Stimulated activated naive CD8-positive, alpha-beta T cell treated with anti-CD3 and anti-CD28 coated beads, Interleukin-15, Interleukin-2, amounts not matched to agents 100 ng/mL and 50 ng/mL, for 24 hours (primary cell): ENCODE measurements around the gene ANKRD30B.
"Not testable (repeated sequence)": the region's sequence is repeated elsewhere in the genome, so short reads cannot be mapped to it uniquely, and the experiment has no call there.

Experiments
- H3K27ac Mint-ChIP-seq: one replicate; pipeline ENCODE4 v1.8.0; 2021; ENCODE audit warnings: mild to moderate bottlenecking, mixed read lengths
- H3K27me3 Mint-ChIP-seq: one replicate; pipeline ENCODE4 v1.8.0; 2021; ENCODE audit warnings: mixed read lengths
- H3K36me3 Mint-ChIP-seq: one replicate; pipeline ENCODE4 v1.8.0; 2021; ENCODE audit warnings: low read depth, mixed read lengths
- H3K4me1 Mint-ChIP-seq: one replicate; pipeline ENCODE4 v1.8.0; 2021; ENCODE audit warnings: low read depth, mixed read lengths
- H3K4me3 Mint-ChIP-seq: one replicate; pipeline ENCODE4 v1.8.0; 2021; ENCODE audit warnings: mild to moderate bottlenecking, mixed read lengths
- H3K9me3 Mint-ChIP-seq: one replicate; pipeline ENCODE4 v1.8.0; 2021; ENCODE audit warnings: mixed read lengths

Gene ANKRD30B, protein sequence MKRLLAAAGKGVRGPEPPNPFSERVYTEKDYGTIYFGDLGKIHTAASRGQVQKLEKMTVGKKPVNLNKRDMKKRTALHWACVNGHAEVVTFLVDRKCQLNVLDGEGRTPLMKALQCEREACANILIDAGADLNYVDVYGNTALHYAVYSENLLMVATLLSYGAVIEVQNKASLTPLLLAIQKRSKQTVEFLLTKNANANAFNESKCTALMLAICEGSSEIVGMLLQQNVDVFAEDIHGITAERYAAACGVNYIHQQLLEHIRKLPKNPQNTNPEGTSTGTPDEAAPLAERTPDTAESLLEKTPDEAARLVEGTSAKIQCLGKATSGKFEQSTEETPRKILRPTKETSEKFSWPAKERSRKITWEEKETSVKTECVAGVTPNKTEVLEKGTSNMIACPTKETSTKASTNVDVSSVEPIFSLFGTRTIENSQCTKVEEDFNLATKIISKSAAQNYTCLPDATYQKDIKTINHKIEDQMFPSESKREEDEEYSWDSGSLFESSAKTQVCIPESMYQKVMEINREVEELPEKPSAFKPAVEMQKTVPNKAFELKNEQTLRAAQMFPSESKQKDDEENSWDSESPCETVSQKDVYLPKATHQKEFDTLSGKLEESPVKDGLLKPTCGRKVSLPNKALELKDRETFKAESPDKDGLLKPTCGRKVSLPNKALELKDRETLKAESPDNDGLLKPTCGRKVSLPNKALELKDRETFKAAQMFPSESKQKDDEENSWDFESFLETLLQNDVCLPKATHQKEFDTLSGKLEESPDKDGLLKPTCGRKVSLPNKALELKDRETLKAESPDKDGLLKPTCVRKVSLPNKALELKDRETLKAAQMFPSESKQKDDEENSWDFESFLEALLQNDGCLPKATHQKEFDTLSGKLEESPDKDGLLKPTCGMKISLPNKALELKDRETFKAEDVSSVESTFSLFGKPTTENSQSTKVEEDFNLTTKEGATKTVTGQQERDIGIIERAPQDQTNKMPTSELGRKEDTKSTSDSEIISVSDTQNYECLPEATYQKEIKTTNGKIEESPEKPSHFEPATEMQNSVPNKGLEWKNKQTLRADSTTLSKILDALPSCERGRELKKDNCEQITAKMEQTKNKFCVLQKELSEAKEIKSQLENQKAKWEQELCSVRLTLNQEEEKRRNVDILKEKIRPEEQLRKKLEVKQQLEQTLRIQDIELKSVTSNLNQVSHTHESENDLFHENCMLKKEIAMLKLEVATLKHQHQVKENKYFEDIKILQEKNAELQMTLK (N-terminal part only)

DNA sequence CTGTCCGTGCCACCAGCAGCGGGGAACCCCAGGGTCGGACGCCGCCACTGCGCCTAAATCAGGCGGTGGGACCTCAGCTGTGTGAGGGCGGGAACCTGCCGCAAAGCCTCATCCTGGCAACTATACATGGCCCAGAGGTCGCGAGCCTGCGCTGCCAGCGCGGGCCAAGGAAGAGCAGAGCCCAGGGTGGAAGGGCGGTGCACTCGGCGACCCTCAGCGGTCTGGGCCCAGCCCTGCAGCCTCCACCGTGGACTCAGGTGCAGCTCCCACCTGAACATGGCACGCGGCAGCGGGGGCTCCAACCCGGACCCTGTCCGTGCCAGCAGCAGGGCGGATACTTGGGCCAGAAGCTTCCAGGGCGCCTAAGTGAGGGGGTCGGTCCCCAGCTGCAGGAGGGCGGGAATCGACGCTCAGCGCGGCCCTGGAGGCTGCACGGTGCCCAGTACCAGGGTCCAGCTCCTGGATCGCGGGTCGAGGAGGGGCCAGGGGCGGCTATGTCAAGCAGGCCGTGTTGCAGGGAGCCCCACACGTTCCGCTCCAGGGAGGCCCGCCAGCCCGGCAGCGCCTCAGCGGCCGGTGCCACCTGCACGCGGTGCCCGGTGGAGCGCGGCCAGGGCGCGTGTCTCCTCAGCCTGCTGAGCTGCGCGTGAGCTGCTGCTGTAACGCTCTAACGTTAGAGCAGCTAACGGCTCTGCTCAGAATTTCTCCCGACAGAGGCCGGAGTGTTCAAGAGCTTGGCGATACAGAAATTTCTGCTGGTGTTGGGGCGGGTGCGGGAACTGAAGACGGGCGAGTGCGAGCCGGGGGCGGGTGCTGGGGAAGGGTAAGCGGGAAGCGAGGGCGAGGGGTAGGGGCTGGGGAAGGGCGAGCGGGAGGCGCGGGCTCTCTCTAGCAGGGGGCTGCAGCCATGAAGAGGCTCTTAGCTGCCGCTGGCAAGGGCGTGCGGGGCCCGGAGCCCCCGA lies at the start of gene ANKRD30B:
Gene ANKRD30B (plus strand): TSS at position 660 of the 962 bp plus-strand sequence. CDS start 248 bp downstream, at position 908.
- H3K27me3 Mint-ChIP-seq, result peaks cover 6% of the 10 kb centered on the region
- no peaks in the 10 kb centered on the region for H3K36me3 Mint-ChIP-seq
- no peaks in the 10 kb centered on the region for H3K4me1 Mint-ChIP-seq
- no peak within 1 kb of the TSS for H3K27ac Mint-ChIP-seq
- H3K4me3 Mint-ChIP-seq, result no peak within 1 kb of the TSS
- no peaks in the 10 kb centered on the region for H3K9me3 Mint-ChIP-seq

DNA sequence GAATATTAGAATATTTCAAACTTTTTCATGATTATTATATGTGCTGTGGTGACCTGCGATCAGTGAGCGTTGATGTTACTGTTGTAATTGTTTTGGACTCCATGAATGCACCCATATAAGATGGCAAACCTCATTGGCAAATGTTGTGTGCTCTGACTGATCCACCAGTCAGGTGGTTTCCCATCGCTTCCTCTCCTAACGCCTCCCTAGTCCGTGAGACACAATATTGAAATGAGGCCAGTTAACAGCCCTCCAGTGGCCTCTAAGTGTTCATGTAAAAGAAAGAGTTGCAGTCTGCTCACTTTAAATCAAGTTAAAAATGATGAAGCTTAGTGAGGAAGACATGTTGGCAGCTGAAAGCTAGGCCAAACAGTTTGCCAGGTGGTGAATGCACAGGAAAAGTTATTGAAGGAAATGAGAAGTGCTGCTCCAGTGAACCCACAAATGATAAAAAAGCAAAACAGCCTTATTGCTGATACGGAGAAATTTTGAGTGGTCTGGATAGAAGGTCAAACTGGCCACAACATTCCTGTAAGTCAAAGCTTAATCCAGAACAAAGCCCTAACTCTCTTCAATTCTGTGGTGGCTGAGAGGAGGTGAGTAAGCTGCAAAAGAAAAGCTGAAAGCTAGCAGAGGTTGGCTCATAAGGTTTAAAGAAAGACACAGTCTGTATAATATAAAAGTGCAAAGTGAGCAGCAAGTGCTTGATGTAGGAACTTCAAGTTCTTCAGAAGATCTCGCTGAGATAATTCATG lies 46.5 kb upstream of the ANKRD30B start:
- not testable (repeated sequence) for H3K36me3 Mint-ChIP-seq, H3K27ac Mint-ChIP-seq, H3K9me3 Mint-ChIP-seq, H3K4me1 Mint-ChIP-seq, H3K4me3 Mint-ChIP-seq, H3K27me3 Mint-ChIP-seq

DNA sequence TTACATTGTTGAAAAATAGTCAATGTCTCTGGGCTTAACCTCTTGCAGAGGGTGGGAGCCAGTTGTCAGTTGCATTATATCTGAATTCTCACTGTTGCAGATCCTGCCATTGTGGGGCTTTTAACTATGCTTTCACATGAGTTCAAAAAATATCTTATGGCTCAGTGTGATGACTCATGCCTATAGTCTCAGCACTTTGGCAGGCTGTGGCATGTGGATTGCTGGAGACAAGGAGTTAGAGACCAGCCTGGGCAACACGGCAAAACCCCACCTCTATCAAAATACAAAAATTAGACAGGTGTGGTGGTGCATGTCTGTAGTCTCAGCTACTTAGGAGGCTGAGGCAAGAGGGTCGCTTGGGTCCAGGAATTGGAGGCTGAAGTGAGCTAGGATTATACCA lies 38.2 kb upstream of the ANKRD30B start:
- H3K9me3 Mint-ChIP-seq, H3K36me3 Mint-ChIP-seq, H3K27me3 Mint-ChIP-seq, H3K27ac Mint-ChIP-seq, H3K4me3 Mint-ChIP-seq, H3K4me1 Mint-ChIP-seq: not testable (repeated sequence)

DNA sequence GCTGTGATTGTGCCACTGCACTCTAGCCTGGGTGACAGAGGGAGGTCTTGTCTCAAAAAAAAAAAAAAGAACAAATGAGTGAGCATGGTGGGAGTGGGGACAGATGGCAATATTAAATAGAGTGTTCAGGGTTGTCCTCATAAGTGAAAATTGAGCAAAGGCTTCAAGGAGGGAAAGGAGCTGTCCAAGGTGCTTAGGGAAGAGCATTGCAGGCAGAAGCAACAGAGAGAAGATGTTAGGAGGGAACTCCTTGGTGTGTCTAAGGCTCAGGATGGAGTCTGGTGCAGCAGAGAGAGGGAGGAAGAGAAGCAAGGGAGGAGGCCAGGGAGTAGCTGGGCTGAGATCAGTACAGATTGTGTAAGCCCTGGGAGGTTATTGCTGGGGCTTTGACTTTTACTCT lies 26.4 kb upstream of the ANKRD30B start:
- H3K36me3 Mint-ChIP-seq, H3K27ac Mint-ChIP-seq, H3K27me3 Mint-ChIP-seq, H3K9me3 Mint-ChIP-seq, H3K4me1 Mint-ChIP-seq, H3K4me3 Mint-ChIP-seq: not testable (repeated sequence)

DNA sequence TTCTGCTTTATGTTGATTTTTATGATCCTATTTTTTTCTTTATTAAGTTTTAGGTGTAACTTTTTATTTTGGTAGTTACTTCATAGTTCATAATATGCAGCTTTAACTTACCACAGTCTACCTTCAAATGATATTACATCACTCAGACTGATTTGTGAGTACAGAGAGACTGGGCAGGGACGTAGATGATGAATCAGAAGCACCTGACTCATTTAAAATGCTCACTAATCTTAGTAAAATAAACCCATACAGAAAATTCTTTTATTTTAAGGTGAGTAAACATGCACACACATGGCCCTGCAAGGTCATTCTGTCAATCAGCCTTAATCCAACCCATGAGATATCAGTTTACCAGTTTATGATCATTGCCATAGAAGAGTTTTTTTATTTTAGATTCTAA lies 8.9 kb upstream of the ANKRD30B start:
- H3K27me3 Mint-ChIP-seq, H3K27ac Mint-ChIP-seq, H3K4me3 Mint-ChIP-seq, H3K4me1 Mint-ChIP-seq, H3K36me3 Mint-ChIP-seq, H3K9me3 Mint-ChIP-seq: not testable (repeated sequence)

DNA sequence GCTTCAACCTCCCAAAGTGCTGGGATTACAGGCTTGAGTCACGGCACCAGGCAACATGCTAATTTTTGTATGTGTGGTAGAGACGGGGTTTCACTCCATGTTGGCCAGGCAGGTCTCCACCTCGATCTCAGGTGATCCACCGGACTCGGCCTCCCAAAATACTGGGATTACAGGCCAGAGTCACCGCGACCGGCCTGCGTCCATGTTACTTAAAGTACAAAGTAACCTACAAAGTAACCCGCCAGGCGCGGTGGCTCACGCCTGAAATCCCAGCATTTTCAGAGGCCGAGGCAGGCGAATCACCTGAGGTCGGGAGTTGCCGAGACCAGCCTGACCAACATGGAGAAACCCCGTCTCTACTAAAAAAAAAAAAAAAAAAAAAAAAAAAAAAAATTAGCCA lies 1.1 kb upstream of the ANKRD30B start:
- no peak overlapping the region for H3K27ac Mint-ChIP-seq
- H3K27me3 Mint-ChIP-seq, result peaks cover 6% of the 10 kb centered on the region
- no peaks in the 10 kb centered on the region for H3K9me3 Mint-ChIP-seq
- no peaks in the 10 kb centered on the region for H3K36me3 Mint-ChIP-seq
- H3K4me1 Mint-ChIP-seq, result no peaks in the 10 kb centered on the region
- H3K4me3 Mint-ChIP-seq, result no peak overlapping the region

DNA sequence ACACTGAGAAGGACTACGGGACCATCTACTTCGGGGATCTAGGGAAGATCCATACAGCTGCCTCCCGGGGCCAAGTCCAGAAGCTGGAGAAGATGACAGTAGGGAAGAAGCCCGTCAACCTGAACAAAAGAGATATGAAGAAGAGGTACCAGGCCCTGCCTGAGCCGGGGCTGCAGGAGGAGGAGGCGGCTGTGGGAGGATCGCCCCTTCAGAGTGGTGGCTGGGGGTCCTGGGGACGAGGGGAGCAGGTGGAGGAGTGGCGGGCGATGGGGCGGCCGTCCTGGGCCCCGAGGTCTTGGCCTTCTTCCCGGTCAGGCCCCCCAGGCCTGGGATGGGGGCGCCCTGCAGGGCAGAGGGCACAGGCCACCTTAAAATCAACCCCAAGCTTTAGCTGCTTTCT lies 524 bp downstream of the ANKRD30B start:
- Mint-ChIP-seq H3K4me3 (no peak overlapping the region), H3K36me3 (no peaks in the 10 kb centered on the region), H3K9me3 (no peaks in the 10 kb centered on the region), H3K4me1 (no peaks in the 10 kb centered on the region), H3K27me3 (peaks cover 6% of the 10 kb centered on the region), H3K27ac (no peak overlapping the region)

DNA sequence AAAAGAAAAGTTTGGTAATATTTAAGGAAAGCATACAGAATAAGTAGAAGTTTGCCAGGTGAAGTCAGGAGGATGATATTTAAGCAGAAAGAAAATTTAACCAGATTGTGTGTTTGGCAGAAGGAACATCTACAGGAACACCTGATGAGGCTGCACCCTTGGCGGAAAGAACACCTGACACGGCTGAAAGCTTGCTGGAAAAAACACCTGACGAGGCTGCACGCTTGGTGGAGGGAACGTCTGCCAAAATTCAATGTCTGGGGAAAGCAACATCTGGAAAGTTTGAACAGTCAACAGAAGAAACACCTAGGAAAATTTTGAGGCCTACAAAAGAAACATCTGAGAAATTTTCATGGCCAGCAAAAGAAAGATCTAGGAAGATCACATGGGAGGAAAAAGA lies 15.6 kb downstream of the ANKRD30B start:
- H3K4me1 Mint-ChIP-seq, result peaks cover 12% of the 10 kb centered on the region
- H3K9me3 Mint-ChIP-seq, H3K27me3 Mint-ChIP-seq, H3K4me3 Mint-ChIP-seq, H3K27ac Mint-ChIP-seq, H3K36me3 Mint-ChIP-seq: not testable (repeated sequence)

DNA sequence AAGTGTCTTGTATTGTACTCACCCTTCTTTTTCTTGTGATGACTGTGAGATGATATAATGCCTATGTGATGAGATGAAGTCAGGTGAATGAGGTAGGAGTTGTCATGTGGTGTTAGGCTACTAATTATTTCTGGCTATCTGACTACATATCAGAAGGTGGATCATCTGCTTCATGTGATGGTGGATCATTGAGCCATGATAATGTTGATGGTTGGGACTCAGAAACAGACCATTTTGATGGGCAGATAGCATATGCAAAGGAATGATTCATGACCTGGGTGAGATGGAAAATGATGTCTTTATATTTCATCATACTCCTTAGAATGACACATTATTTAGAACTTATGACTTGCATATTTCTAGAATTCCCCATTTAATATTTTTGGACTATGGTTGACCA lies 19.5 kb downstream of the ANKRD30B start:
- Mint-ChIP-seq H3K4me3 (no peak overlapping the region), H3K36me3 (no peaks in the 10 kb centered on the region), H3K4me1 (peaks cover 13% of the 10 kb centered on the region), H3K27ac (peak overlapping the region; percentile 36), H3K27me3 (no peaks in the 10 kb centered on the region), H3K9me3 (no peaks in the 10 kb centered on the region)

DNA sequence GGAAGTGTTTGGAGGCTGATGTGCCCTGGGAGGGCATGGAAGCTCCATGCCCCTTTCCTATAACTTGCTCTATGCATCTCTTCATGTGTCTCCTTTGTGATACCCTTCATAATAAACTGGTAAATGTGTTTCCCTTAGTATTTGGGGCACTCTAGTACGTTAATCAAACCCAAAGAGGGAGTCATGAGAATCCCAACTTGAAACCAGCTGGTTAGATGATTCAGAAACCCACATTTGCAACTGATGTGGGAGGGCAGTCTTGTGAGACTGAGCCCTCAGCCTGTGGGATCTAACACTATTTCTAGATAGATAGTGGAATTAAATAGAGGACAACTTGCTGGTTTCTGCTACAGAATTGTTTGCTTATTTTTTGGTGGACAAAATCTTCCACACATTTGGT lies 20.3 kb downstream of the ANKRD30B start:
- H3K27me3 Mint-ChIP-seq, result no peaks in the 10 kb centered on the region
- H3K27ac Mint-ChIP-seq, result peak overlapping the region; percentile 36
- no peak overlapping the region for H3K4me3 Mint-ChIP-seq
- peaks cover 13% of the 10 kb centered on the region for H3K4me1 Mint-ChIP-seq
- H3K9me3 Mint-ChIP-seq, result no peaks in the 10 kb centered on the region
- H3K36me3 Mint-ChIP-seq, result no peaks in the 10 kb centered on the region

DNA sequence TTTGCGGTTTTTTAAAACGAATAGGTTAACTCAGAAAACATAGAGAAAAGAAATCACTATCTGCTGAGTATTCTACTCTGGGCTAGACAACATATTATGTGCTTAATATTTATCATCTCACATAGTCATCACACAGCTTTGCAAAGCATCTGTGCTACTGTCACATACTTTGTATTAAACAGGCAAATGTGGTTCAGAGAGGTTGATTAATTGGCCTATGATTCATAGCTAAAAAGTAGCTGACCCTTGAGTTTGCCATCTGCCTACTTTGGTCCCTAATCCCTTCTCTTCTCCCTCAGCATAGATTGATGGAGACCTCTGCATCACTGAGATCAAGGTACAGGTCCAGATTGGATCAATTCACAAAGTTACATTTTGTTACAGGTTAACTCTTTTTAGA lies 21.4 kb downstream of the ANKRD30B start:
- H3K27ac Mint-ChIP-seq, result no peak overlapping the region
- no peaks in the 10 kb centered on the region for H3K27me3 Mint-ChIP-seq
- H3K4me3 Mint-ChIP-seq, result no peak overlapping the region
- H3K9me3 Mint-ChIP-seq, result no peaks in the 10 kb centered on the region
- no peaks in the 10 kb centered on the region for H3K36me3 Mint-ChIP-seq
- H3K4me1 Mint-ChIP-seq, result peaks cover 13% of the 10 kb centered on the region

DNA sequence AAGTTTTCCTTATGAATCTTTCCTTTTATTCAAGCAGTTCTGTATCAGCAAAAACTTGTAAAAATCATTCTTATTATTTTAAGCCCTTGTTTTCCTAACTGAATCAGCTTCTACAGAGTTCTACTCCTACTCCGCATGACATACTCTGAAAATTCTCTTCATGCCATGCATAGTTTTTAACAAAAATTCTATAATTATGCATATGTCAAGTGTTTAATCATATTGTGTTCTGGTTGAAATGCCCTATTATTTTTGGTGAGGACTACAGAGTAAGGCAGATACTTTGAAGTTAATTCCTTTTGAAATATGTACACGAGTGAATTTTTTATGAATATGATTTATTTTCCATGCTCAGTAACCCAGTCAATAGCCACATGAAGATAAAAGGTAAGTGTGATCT lies 28.8 kb downstream of the ANKRD30B start:
- Mint-ChIP-seq H3K27ac (no peak overlapping the region), H3K9me3 (no peaks in the 10 kb centered on the region), H3K4me3 (no peak overlapping the region), H3K27me3 (no peaks in the 10 kb centered on the region), H3K36me3 (no peaks in the 10 kb centered on the region), H3K4me1 (no peaks in the 10 kb centered on the region)

DNA sequence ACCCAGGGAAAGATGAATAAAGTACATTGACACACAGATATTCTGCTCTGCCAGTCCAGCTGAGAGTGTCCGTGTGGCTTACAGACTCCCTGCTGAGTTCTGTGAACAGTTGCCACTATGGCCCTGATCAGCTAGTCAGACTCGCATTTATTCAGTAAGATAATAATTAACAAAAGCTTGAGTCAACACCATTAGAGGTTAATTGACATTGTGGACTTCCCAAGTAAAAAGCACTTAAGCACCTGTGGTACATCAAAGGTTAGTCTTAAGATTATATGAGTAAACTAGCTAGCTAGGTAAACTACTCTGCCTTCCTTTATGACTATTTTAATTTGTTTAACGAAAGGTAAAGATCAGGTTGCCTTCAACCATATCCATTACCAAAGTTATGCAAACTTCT lies 33.7 kb downstream of the ANKRD30B start:
- Mint-ChIP-seq H3K4me3 (no peak overlapping the region), H3K27ac (no peak overlapping the region), H3K36me3 (no peaks in the 10 kb centered on the region)

DNA sequence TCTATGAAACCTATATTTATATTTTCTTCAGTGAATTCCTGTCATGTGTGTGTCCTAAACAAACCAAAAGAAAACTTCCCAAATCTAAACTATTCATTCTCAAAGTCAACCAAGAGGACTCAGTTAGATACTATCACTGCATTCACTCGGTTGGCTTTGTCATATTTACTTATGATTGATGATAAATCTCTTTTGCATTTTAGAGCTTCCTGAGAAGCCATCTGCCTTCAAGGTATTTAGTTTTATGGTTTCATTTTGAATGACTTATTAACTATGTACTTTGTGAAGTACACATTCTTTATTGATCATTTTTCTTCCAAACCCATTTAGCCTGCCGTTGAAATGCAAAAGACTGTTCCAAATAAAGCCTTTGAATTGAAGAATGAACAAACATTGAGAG lies 36.2 kb downstream of the ANKRD30B start:
- Mint-ChIP-seq H3K27me3 (no peaks in the 10 kb centered on the region), H3K36me3 (no peaks in the 10 kb centered on the region), H3K4me3 (no peak overlapping the region), H3K4me1 (no peaks in the 10 kb centered on the region), H3K27ac (no peak overlapping the region), H3K9me3 (no peaks in the 10 kb centered on the region)

More for the DNA sequence above, 33.7 kb downstream of the ANKRD30B start:
- no peaks in the 10 kb centered on the region for H3K4me1 Mint-ChIP-seq
- no peaks in the 10 kb centered on the region for H3K27me3 Mint-ChIP-seq
- H3K9me3 Mint-ChIP-seq, result no peaks in the 10 kb centered on the region
